ENCODE data around the gene TIAM2.
"Not testable (repeated sequence)": the region's sequence is repeated elsewhere in the genome, so short reads cannot be mapped to it uniquely, and the experiment has no call there.

The TIAM2 gene

DNA sequence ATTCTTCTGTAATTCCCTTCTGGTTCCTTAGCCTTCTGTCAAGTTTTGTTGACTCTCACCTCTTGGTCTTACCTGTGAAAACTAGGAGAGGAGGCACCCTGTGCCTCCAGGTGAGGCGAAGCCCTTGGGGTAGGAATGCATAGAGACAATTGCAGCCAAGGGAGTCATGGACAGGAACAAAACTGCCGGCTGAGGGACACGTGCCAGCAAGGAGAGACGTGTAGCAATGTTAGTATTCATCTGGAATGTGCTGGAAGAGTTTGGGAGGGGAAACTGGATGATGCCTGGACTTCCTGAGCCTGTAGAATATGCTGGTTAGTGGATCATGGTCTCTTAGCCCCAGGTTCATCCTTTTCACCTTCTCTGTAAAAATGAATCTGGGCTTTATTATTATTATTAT, 3.9 kb upstream of the TIAM2 start:
- DNase-seq = no peak

DNA sequence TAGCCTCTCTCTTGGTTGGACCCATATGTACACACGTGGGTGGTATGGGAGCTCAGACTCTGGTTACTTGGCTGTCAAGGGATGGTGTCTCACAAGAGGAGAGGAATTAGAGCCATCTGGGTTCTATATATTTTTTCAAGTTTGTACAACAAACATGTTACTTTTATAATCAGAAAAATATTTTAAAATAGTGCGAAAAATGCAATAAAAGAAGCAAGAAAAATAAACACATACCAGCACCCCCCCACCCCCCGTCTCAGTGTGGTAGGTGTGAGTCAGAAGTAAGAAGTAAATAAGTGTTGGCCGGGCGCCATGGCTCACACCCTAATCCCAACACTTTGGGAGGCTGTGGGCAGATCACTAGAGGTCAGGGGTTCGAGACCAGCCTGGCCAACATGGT, 2.1 kb upstream of the TIAM2 start:
- DNase-seq = no peak

DNA sequence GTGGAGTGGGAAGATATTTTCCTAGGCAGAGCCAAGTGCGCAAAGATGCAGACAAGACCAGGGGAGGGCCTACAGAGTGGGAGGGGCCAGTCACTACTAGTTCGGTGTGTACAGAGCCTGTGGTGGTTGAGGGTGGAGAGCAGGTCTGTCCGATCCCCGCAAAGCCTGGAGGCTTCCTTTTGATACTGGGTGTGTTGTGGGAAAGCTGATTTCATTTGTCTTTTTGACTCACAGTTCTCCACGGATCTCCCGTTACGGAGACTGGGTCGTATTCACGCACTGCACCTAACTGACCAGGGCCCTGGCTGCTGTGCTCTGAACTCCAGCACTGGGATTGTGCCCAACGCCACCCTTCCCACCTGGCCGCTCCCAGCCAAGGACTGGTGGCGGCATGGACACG, 1.4 kb upstream of the TIAM2 start:
- DNase-seq = no peak

DNA sequence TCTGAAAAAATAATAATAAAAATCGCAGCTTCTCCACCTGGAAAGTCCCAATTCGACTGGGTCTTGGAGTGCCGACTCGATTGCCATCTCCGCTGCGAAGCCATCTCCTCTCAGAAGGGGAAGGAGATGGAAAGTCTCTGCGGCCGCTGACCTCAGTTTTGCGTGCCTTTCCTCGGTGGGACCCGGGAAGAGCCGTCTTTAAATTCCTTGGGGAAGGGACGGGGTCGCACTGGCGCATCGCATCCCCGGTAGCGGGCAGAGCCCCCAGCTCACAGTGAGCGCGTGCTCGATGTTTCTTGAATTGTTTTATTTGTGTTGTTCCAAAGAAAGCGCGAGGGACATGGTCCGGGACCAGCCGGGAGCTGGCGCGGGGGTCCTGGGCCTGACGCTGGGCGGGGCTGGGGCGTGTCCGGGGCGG, 270 bp upstream of the TIAM2 start:
- DNase-seq = no peak

DNA sequence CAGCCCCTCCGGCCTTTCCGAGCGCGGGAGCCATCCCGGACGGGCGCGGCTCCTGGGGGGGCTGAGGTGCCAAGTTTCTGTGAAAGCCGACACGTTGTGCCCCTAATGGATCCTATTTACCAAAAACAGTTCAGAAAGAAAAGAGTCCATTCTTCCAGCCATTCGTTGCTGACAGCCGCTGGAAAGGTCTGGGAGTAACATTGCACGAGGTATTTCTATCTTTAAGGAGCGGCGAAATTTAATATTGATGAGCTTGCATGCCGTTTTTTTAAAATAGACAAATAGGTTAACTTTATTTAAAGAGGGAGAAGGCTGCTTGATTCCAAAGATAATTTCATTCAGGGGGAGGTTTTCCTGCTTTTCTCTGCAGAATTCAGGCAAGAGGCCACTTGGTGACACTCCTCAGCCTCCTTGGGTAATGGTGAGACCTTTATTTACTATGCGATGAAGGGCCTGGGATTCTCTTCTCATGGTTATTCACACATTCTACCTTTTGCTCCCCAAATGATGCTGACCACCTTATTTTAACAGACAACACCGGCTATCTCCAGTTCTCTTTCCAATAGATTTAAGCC, 988 bp downstream of the TIAM2 start:
- no peak for DNase-seq

DNA sequence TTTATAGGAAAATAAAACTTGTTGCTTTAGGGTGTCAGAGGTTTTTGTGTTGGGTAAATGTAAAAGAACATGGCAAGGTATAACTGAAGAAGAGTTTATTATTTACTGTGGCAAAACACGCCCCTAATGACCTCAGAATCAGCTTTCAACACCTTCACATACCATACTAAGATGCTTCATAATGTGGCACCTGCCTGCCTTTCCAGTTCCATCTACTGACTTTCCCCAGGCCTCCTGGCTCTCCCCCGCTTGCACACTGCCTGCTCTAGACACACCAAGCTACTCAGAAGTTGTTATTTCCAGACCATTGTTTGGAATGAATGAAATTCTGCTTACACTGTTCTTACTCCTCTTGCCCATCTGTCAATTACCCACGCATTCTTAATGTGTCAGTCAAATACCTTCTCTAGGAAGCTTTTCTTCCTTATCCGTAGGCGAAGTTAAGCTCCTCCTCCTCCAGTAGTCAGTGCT, 1.8 kb downstream of the TIAM2 start:
- no peak for DNase-seq

DNA sequence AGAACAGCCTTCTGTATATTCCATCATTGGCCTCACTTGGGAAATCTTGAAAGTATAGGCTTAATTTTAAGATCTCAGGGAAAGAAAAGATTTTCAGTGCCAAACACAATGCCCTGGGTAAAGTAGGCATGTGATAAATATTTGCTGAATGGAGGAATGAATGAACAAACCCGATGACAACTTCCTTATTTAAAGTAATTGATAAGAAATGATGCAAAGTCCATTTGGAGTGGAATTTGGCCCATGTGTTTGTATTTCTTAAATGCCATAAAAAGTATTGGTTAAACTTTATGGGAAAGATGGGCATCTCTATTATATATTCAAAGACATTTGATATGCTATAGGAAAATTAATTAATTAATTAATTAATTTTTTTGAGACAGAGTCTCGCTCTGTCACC, 3.7 kb downstream of the TIAM2 start:
- no peak for DNase-seq

DNA sequence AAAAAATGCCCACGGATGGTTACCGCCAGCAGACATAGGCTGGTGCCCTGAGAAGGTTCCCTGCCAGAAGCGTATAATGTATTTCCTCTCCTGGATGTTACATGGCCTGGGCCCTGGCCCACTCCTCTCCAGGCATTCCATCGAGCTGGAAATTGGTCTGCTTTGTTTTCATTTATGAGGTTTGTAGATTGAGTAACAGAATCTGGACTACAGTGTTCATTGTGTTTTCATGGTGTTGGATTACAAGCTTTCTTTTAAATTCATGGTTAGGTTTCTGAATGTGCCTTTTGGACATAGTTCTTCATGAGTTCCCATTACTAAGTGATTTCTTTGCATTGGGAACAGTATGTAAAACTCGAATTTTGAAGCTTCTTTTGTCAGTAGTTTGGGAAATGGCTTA, 6.4 kb downstream of the TIAM2 start:
- DNase-seq = no peak

- DNase-seq = no peak
Observed at GRCh38 chr6:155001934-155002333, 6.8 kb downstream of the TIAM2 start.

DNA sequence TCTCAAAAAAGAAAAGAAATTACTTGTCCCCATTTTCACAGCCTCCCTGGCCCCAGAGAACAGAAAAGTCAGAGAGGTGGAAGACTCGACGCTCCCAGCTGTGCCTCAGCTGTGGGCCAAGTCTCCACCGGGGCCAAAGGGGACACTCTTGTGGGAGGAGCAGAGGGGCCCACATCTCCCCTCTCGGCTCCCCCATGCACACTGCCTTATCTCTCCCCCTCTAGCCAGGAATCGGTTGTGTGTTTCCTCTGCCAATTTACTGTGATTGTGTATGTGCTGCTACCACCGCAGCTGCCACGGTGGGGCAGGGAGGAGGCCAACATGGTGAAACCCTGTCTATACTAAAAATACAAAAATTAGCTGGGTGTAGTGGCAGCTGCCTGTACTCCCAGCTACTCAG, 8.4 kb downstream of the TIAM2 start:
- DNase-seq = no peak

GRCh38 chr6:155004017-155004416, 8.9 kb downstream of the TIAM2 start:
- DNase-seq = no peak

GRCh38 chr6:155004576-155005372, 9.7 kb downstream of the TIAM2 start:
- DNase-seq = no peak

GRCh38 chr6:155008625-155009024, 13.5 kb downstream of the TIAM2 start:
- no peak for DNase-seq

DNA sequence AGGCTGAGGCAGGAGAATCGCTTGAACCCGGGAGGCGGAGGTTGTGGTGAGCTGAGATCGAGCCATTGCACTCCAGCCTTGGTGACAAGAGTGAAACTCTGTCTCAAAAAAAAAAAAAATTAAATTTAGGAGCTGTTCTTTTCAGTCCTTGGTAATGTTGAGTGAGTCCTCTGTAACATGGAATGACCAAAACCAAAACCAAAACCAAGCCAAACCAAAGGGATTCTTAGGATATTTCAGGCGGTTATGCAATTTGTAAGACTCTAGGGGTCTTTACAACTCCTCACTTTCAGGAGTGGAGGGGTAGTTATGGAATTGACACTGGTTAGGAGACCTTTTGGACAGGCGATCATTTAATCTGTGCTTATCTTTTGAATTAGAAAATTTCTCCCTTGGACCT, 15.8 kb downstream of the TIAM2 start:
- DNase-seq = no peak

- DNase-seq = no peak
Observed at GRCh38 chr6:155011809-155012291, 16.7 kb downstream of the TIAM2 start.

DNA sequence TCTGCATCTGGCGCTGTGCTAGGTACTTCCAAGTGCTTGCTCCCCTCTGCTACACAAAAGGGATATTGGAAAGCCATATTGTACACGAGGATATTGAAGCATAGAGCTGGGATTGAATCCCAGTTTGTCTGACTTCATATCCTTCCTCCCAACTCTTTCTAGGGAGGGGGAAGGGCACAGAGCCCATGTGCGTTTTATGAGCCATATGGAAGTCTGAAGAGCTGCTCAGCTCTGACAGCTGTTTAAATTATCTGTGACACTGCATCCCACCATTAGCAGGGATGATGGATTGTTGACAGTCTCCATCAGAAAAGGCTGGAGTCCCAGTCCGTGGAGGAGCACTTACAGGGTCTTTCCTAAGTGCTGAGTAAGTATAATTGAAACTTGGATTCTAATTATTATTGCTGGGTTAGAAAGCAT, 18.4 kb downstream of the TIAM2 start:
- DNase-seq = no peak

- DNase-seq = no peak
Observed at GRCh38 chr6:155014137-155014536, 19.0 kb downstream of the TIAM2 start.

DNA sequence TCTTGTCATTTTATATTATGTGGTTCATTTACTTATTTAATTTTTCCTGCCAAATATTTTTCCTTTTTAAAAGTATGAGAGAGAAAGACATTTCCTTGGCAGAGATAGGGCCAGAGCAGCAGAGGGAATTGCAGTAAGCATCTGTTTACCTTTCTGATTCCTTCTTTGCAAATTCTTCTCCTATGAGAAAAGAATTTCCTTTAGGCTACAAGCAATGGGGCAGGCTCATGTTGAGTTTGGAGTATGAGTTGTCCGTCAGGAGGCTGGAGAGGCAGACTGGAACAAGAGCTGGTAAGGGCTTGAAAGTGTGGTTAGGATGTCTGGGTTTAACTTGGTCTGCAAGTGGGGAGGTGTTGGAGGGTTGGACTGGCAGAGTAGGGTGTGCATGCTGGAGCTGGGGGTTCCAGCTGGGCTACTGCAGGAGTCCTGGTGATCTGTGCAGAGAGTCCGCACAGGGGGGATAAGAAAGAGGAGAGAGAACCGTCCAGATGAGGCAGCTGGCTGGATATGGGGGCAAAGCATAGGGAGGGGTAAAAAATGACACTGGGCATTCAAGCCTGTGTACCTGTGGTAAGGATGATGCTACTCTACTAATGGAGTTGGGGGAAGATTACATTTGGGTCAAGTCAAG, 19.7 kb downstream of the TIAM2 start:
- DNase-seq = no peak

- not testable (repeated sequence) for DNase-seq
Observed at GRCh38 chr6:155018415-155018814, 23.3 kb downstream of the TIAM2 start.

- no peak for DNase-seq
Observed at GRCh38 chr6:155021680-155022079, 26.6 kb downstream of the TIAM2 start.

- no peak for DNase-seq
Observed at GRCh38 chr6:155022721-155023120, 27.6 kb downstream of the TIAM2 start.

- no peak for DNase-seq
Observed at GRCh38 chr6:155023717-155024116, 28.6 kb downstream of the TIAM2 start.

DNA sequence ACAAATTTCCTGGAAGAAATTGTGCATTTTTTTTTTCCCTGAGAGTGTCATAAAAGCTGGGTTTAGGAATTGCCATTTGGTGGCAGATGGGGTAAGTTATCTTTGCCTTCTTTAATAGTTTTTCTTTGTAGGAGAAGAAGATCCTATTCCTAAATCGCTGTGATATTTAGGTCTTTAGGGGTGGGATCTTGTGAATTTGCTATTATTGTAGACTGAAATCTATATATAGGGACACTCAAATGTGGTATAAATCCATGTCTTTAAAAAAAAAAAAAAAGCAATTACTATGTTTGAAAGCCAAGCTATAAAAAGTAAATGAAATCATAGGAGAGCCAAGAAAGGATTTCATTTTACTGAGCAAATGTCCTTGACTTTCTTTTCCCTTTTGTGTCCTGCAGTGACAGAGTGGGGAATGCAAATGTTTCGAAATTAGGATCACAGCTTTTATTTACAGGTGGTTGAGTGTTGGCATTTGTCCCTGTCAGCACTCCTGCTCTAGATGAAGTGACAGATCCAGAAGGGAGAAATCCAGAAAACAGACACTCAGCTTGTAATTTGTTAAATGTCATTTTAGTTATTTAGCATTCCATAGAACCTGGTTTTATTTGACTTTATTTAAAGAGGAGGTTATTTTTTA, 29.4 kb downstream of the TIAM2 start:
- DNase-seq = no peak

Measured in NCI-H774 (cell line).